ENCODE data around the gene CLCN3. TPM values are rescaled to one million over a fixed set of nuclear protein-coding genes. Genes with fewer than 3 reads are reported as not detected.

The CLCN3 gene
- total RNA-seq, 1 donor from 2014 or later, result 57.4 TPM

DNA sequence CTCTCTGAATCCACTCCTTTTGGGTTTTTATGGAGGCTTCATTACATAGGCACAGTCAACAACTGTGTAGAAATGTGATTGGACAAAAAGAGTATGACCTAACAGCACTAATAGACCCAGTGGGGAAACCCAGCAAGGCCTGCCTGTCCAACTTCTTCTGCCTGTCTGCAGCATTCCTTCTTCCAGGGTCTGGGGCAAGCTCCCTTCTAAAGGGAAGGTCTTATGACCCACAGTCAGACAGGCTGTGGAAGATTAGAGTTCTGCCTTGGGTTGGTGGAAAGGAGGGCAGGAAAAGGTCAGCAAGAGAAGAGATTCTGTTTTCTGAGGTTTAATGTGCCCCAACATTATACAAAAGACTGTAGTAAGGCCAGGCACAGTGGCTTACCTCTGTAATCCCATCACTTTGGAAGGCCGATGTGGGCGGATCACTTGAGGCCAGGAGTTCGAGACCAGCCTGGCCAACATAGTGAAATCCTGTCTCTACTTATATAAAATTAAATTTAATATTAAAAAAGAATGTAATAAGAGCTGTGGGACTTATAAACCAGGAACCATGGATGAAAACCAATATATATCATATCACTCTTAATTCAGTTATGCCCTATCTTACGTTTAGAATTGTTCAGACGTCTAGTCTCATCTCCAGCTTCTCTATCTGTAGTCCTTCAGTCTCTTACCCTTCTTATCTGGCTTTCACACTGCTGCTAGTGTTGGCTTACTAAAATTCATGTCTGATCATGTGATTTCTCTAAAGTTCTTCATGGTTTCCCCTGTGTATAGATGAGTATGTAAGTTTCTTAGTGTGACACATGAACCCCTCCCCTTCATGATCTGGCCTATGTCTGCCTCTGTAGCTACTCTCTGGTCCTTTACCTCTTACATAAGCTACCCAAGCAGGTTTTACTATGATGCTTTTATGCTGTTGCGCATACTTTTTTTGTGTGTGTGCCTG lies 6.2 kb downstream of the CLCN3 start:
- Mint-ChIP-seq H3K36me3 (peaks cover 11% of the 10 kb centered on the region), H3K9me3 (no peaks in the 10 kb centered on the region), H3K27ac (peak overlapping the region; percentile 26), H3K4me3 (no peak overlapping the region), H3K27me3 (ENCODE audit: low read depth) (no peaks in the 10 kb centered on the region), H3K4me1 (peaks cover 18% of the 10 kb centered on the region)
- no peak for DNase-seq (ENCODE audit: low spot score in 2 of 2, unreplicated experiment in 2 of 2)
- TF ChIP-seq, protein P1, sequence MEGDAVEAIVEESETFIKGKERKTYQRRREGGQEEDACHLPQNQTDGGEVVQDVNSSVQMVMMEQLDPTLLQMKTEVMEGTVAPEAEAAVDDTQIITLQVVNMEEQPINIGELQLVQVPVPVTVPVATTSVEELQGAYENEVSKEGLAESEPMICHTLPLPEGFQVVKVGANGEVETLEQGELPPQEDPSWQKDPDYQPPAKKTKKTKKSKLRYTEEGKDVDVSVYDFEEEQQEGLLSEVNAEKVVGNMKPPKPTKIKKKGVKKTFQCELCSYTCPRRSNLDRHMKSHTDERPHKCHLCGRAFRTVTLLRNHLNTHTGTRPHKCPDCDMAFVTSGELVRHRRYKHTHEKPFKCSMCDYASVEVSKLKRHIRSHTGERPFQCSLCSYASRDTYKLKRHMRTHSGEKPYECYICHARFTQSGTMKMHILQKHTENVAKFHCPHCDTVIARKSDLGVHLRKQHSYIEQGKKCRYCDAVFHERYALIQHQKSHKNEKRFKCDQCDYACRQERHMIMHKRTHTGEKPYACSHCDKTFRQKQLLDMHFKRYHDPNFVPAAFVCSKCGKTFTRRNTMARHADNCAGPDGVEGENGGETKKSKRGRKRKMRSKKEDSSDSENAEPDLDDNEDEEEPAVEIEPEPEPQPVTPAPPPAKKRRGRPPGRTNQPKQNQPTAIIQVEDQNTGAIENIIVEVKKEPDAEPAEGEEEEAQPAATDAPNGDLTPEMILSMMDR (IDR thresholded peaks at IDR 0.05; ENCODE audit: unreplicated experiment), result no peak

DNA sequence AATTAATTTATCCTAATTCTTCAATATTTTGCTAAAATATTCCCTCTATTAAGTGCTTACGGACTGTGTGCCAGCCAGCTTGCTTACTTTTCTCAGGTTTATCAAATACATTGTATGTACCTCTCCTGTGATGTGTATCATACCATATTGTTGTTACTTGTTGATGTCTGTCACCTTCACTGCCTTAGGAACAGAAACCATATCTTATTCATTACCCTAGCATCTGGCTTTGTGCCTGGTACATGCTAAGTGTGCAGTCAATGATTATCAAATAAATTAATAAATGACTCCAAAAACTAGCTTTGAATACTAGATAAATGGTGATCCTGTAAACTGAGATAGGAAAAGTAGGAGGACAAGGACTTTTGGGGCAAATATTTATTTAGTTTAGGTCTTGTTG lies 6.9 kb downstream of the CLCN3 start:
- H3K4me3 Mint-ChIP-seq, result no peak overlapping the region
- peaks cover 14% of the 10 kb centered on the region for H3K4me1 Mint-ChIP-seq
- no peaks in the 10 kb centered on the region for H3K9me3 Mint-ChIP-seq
- no peaks in the 10 kb centered on the region for H3K27me3 Mint-ChIP-seq (ENCODE audit: low read depth)
- H3K27ac Mint-ChIP-seq, result no peak overlapping the region
- TF ChIP-seq, protein P1 (IDR thresholded peaks at IDR 0.05; ENCODE audit: unreplicated experiment), result no peak
- no peak for DNase-seq (ENCODE audit: low spot score in 2 of 2, unreplicated experiment in 2 of 2)
- peaks cover 11% of the 10 kb centered on the region for H3K36me3 Mint-ChIP-seq

DNA sequence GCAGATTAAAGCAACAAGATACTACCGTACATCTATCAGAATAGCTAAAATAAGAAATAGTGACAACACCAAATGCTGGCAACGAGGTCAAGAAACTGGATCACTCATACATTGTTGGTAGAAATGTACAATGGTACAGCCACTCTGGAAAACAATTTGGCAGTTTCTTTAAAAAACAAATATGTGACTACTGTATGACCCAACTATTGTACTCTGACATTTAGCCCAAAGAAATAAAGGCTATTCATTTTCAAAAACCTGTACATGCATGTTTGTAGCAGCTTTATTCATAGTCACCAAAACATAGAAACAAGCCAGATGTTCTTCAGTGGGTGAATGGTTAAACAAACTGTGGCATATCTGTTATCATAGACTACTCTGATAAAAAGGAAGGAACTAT lies 8.2 kb downstream of the CLCN3 start:
- no peaks in the 10 kb centered on the region for H3K9me3 Mint-ChIP-seq
- H3K4me3 Mint-ChIP-seq, result no peak overlapping the region
- peaks cover 9% of the 10 kb centered on the region for H3K4me1 Mint-ChIP-seq
- peaks cover 11% of the 10 kb centered on the region for H3K36me3 Mint-ChIP-seq
- TF ChIP-seq, protein P1 (IDR thresholded peaks at IDR 0.05; ENCODE audit: unreplicated experiment), result no peak
- DNase-seq (ENCODE audit: low spot score in 2 of 2, unreplicated experiment in 2 of 2), result no peak
- H3K27me3 Mint-ChIP-seq (ENCODE audit: low read depth), result no peaks in the 10 kb centered on the region
- H3K27ac Mint-ChIP-seq, result no peak overlapping the region

DNA sequence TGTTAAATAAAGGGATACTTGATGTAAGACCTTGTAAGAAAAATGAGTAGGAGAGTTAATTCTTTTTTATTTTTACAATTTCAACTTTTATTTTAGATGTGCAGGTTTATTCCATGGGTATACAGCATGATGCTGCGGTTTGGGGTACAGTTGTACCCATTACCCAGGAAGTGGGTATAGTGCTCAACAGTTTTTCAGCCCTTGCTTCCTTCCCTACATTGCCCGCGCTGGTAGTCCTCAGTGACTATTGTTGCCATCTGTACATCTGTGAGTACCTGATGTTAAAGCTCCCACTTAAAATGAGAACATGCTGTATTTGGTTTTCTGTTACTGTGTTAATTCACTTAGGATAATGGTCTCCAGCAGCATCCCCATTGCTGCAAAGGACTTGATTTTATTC lies 9.7 kb downstream of the CLCN3 start:
- Mint-ChIP-seq H3K9me3 (no peaks in the 10 kb centered on the region), H3K36me3 (peaks cover 11% of the 10 kb centered on the region), H3K27ac (no peak overlapping the region), H3K4me1 (peaks cover 18% of the 10 kb centered on the region), H3K4me3 (no peak overlapping the region), H3K27me3 (ENCODE audit: low read depth) (no peaks in the 10 kb centered on the region)
- TF ChIP-seq, protein P1 (IDR thresholded peaks at IDR 0.05; ENCODE audit: unreplicated experiment), result no peak
- no peak for DNase-seq (ENCODE audit: low spot score in 2 of 2, unreplicated experiment in 2 of 2)

DNA sequence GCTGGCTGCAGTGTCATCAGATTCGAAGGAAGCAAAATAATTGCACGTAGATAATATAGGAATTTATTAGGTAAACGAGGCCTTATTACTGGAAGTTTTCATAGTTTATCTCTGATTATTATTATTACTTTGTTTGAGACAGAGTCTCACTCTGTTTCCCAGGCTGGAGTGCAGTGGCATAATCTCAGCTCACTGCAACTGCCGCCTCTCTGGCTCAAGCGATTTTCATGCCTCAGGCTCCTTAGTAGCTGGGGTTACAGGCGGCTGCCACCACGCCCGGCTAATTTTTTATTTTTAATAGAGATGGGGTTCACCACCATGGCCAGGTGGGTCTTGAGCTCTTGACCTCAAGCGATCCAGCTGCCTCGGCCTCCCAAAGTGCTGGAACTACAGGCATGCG lies 12.5 kb downstream of the CLCN3 start:
- TF ChIP-seq, protein P1 (IDR thresholded peaks at IDR 0.05; ENCODE audit: unreplicated experiment), result no peak
- peaks cover 22% of the 10 kb centered on the region for H3K36me3 Mint-ChIP-seq
- no peak for DNase-seq (ENCODE audit: low spot score in 2 of 2, unreplicated experiment in 2 of 2)
- no peaks in the 10 kb centered on the region for H3K9me3 Mint-ChIP-seq
- H3K27me3 Mint-ChIP-seq (ENCODE audit: low read depth), result no peaks in the 10 kb centered on the region
- no peak overlapping the region for H3K4me3 Mint-ChIP-seq
- no peak overlapping the region for H3K27ac Mint-ChIP-seq
- peaks cover 23% of the 10 kb centered on the region for H3K4me1 Mint-ChIP-seq
